ENCODE measurements around the gene SERHL2.
"Not testable (repeated sequence)": the region's sequence is repeated elsewhere in the genome, so short reads cannot be mapped to it uniquely, and the experiment has no call there.

Gene SERHL2

DNA sequence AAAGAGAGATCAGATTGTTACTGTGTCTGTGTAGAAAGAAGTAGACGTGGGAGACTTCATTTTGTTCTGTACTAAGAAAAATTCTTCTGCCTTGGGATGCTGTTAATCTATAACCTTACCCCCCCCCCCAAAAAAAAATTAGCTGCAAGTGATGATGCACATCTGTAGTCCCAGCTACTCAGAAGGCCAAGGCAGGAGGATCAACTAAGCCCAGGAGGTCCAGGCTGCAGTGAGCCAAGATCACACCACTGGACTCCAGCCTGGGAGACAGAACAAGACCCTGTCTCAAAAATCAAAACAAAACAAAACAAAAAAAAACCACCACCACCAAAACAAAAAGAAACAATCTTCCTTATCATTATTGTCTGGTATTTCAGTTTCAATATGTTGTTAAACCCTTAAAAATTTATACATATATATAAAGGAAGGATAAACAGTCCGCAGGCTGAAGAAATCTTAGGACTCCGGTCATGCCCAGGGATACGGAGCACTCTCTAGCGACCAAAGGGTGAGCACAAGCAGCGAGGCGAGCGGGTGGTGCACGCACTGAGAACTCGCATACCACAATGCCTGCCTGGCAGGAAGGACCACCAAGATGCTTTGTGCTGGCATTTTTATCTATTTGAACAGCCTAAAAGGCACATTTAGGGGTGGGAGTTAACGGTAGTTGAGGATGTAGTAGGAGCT lies 54.5 kb downstream of the SERHL2 start:
- DNase-seq (ENCODE audit: low spot score): no peak

DNA sequence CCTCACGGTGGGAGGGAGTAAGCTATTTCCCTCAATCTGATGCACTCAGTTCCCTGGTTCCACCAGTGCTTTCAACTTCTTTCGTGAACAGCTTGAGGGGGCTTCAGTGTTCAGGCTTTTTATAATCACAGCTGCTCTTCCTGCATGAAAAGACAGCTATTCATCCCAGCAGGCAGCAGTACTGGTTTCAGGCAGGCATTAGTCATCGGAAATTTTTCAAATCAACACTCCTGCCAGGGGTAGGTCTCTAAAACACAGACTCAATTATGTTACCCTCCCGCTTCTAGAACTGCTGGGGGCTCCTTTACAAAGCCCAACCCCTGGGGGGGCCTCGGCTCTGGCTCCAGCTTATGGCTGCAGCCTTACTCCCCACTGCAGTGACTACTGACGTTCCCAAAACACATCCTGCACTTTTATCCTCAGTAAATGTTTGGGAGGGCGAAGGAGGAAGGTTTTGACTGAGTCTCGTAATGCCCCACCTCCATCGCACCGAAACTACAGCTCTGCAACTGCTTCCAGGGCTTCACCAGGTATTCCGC lies 55.1 kb downstream of the SERHL2 start:
- no peak for DNase-seq (ENCODE audit: low spot score)

- no peak for DNase-seq (ENCODE audit: low spot score)
These were observed 56.4 kb downstream of the SERHL2 start for GRCh38 chr22:42610186-42610585.

- DNase-seq (ENCODE audit: low spot score): no peak
These were observed 57.3 kb downstream of the SERHL2 start for GRCh38 chr22:42611051-42611450.

DNA sequence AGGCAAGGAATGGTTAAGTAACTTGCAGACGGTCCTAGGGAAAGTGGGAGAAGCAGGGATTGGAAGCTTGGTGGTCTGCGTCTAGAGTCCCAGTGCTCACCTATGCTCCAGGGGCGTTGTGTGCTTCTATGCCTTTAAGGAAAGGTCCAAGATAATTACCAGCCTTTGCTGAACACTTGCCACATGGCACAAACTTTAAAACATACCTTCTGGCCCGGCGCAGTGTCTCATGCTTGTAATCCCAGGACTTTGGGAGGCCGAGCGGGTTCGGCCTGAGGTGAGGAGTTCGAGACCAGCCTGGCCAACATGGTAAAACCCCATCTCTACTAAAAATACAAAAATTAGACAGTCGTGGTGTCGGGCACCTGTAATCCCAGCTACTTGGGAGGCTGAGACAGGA lies 58.6 kb downstream of the SERHL2 start:
- no peak for DNase-seq (ENCODE audit: low spot score)

- DNase-seq (ENCODE audit: low spot score): no peak
These were observed 60.1 kb downstream of the SERHL2 start for GRCh38 chr22:42613872-42614301.

DNA sequence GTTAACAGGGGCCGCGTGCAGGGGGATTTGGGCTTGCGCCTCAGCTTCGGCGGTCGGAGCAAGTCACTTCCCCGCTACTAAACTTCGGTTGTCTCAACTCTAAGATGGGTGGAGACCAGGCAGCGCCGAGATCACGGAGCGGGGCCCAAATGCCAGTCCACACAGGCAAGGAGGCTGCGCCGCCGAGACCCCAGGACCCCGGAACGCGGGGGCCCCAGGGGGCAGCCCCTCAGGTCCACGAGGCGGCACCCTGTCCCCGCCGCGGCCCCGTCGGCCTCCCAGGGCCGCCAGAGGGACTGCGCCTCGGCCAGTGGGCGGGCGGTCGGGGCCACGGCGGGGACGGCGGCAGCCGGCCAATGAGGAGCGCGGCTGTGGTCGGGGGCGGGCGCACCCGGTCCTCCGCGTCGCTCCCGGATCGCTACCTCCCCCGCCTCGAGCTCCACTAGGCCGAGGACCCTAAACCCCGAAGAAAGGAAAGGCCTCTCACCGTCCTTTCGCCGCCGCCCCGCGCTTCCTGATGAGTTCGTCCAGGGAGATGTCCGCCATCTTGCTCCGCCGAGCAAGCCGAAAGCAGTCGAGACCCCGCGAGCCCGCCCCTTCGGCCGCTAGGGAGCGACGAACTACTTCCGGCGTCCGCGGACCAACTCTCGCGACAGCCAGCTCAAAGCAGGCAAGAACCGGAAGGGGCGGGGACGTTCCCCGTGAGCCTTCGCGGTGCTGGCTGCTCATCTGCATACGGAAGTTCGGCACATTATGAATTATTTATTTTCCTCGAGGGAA lies 60.7 kb downstream of the SERHL2 start, which contains the start of gene POLDIP3:
Gene POLDIP3, minus strand, starts transcription at position 572 of the 780 bp plus-strand sequence. Its CDS starts 26 bp downstream, at position 546.
- peak; percentile 97 for DNase-seq (ENCODE audit: low spot score)

DNA sequence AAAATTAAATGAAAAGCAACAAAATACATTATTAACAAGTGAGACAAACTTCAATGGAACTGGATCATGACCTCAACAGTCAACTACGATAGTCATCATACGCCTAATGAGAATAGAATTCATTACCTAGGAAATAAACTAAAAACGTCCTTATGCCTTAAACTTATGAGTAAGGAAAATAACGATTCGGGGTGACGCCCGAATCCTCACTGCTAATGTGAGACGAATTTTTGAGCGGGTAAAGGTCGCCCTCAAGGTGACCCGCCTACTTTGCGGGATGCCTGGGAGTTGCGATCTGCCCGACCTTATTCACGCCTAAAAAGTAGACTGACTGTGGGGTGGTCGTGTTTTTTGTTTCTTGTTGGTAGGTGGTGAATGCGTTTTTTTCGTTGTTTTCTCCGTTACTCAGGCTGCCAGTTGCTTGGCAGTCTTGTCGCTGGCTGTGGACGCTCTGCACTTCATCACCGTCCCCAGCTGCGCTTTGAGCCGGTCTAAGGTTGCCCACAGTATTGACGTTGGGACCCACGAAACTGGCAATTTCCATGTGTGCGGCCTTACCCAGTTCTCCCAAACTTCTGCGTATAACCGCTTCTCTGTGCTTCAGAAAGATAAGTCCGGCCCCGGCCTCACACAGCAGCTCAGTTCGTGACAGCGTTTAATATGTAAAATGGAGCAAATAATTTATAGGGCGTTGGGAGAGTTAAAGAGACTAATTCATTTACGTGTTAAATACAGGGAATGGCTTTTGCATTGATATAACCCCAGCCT lies 61.5 kb downstream of the SERHL2 start:
- peak; percentile 96 for DNase-seq (ENCODE audit: low spot score)

GRCh38 chr22:42615860-42616175 lies 62.1 kb downstream of the SERHL2 start:
- not testable (repeated sequence) for DNase-seq (ENCODE audit: low spot score)

GRCh38 chr22:42617155-42617983 lies 63.6 kb downstream of the SERHL2 start:
- no peak for DNase-seq (ENCODE audit: low spot score)

DNA sequence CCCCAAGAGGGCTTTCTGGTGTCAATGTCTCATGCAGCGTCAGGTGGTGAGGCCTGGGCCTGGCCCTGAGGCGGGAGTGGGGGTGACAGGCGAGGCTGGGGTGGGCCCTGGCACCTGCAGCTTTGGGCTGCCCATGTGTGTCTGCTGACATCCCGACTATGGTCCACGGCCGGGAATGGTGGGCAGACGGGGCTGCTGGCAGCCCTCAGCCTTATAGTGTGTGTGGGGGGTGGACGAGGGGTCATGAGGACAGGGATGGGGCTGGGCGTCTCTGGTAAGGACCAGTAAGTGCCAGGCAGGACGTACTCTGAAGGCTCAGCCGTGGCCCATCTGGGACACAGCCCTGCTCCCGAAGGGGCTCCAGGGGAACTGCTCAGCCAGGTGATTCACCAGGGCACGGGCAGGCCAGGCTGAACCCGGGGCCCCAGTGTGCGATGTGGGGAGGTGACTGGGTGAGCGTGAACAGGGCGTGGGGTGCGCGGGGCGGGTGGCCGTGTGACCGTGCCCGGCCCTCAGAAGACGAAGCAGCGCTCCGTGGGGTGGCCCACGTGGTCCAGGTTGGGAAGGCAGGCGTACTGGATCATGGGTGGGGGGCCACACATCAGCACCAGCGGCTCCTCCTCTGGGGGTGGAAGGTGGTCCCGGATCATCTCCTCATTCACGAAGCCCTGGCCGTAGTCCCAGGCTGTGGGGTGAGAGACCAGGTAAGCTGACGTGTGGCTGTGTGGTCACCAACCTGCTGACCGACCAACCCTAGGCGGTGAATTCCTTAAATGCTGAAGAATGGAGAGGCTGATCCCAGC lies 65.7 kb downstream of the SERHL2 start:
- DNase-seq (ENCODE audit: low spot score): no peak

GRCh38 chr22:42620084-42620483 lies 66.3 kb downstream of the SERHL2 start:
- no peak for DNase-seq (ENCODE audit: low spot score)

GRCh38 chr22:42621505-42622002 lies 67.8 kb downstream of the SERHL2 start:
- peak; percentile 55 for DNase-seq (ENCODE audit: low spot score)

GRCh38 chr22:42622061-42622710 lies 68.4 kb downstream of the SERHL2 start:
- DNase-seq (ENCODE audit: low spot score): no peak

- DNase-seq (ENCODE audit: low spot score): no peak
These were observed 69.6 kb downstream of the SERHL2 start for GRCh38 chr22:42623301-42623751.

Data from cerebellar cortex (tissue), 1 donor.